ENCODE measurements around the gene ECM2. TPM values are rescaled to one million over a fixed set of nuclear protein-coding genes. Genes with fewer than 3 reads are reported as not detected.

Gene ECM2
- total and polyA plus RNA-seq, 2 experiments from 2014 or later = 4.0 to 20.8 TPM

DNA sequence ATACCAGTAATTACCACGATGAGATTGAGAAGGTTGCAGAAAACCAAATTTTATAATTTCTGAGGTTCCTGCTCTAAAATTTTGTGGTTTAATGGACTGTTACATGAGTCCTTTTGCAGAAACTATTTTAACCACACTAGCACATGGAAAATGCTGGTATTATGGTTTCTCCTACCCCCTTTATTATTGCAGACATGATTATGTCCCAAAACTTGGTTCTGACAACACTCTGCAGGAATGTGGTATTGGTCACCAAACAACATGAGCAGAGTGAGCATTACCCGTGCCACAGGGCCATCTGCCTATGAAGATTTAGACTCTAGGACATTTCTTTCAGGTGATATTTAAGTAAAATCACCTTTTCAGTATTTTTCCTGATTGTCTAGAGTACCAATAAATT is 2.8 kb upstream of the ECM2 start:
- no peaks in the 10 kb centered on the region for H4K20me1 ChIP-seq (ENCODE audit: insufficient read depth, poor library complexity, severe bottlenecking)
- no peak overlapping the region for H3K27ac ChIP-seq
- WGBS (ENCODE audit: low lambda C conversion rate, missing lambda C conversion rate) = 82% methylated on average over 2 of the region's 2 CpGs
- no peak overlapping the region for H3K4me2 ChIP-seq
- no peaks in the 10 kb centered on the region for H3K9me3 ChIP-seq (ENCODE audit: low read depth)
- no peaks in the 10 kb centered on the region for H3K9me2 ChIP-seq (replicated peaks; ENCODE audit: insufficient read depth)
- H3K79me2 ChIP-seq = no peaks in the 10 kb centered on the region
- DNase-seq (ENCODE audit: low spot score) = no peak
- no peak overlapping the region for H2AFZ ChIP-seq
- no peaks in the 10 kb centered on the region for H3K36me3 ChIP-seq (replicated peaks; ENCODE audit: insufficient read depth, low read depth)
- no peak overlapping the region for H3K4me3 ChIP-seq
- no peaks in the 10 kb centered on the region for H3K4me1 ChIP-seq (ENCODE audit: insufficient read depth)
- no peak for TF ChIP-seq EZH2 (IDR thresholded peaks at IDR 0.05; ENCODE audit: borderline replicate concordance)
- TF ChIP-seq, protein P1, sequence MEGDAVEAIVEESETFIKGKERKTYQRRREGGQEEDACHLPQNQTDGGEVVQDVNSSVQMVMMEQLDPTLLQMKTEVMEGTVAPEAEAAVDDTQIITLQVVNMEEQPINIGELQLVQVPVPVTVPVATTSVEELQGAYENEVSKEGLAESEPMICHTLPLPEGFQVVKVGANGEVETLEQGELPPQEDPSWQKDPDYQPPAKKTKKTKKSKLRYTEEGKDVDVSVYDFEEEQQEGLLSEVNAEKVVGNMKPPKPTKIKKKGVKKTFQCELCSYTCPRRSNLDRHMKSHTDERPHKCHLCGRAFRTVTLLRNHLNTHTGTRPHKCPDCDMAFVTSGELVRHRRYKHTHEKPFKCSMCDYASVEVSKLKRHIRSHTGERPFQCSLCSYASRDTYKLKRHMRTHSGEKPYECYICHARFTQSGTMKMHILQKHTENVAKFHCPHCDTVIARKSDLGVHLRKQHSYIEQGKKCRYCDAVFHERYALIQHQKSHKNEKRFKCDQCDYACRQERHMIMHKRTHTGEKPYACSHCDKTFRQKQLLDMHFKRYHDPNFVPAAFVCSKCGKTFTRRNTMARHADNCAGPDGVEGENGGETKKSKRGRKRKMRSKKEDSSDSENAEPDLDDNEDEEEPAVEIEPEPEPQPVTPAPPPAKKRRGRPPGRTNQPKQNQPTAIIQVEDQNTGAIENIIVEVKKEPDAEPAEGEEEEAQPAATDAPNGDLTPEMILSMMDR (IDR thresholded peaks at IDR 0.05; ENCODE audit: poor library complexity) = no peak
- TF ChIP-seq EZH2phosphoT487 (IDR thresholded peaks at IDR 0.05; ENCODE audit: low read depth, severe bottlenecking, unreplicated experiment) = no peak
- no peaks in the 10 kb centered on the region for H3K27me3 ChIP-seq

GRCh38 chr9:92534674-92535073 is 1.1 kb downstream of the ECM2 start:
- DNase-seq (ENCODE audit: low spot score) = no peak
- TF ChIP-seq, protein P1 (IDR thresholded peaks at IDR 0.05; ENCODE audit: poor library complexity) = no peak
- Histone ChIP-seq H4K20me1 (ENCODE audit: insufficient read depth, poor library complexity, severe bottlenecking) (no peaks in the 10 kb centered on the region), H3K36me3 (replicated peaks; ENCODE audit: insufficient read depth, low read depth) (no peaks in the 10 kb centered on the region), H2AFZ (peak overlapping the region; percentile 20), H3K4me3 (no peak overlapping the region), H3K79me2 (no peaks in the 10 kb centered on the region), H3K4me1 (ENCODE audit: insufficient read depth) (no peaks in the 10 kb centered on the region), H3K27me3 (no peaks in the 10 kb centered on the region), H3K4me2 (peak overlapping the region; percentile 67), H3K9me2 (replicated peaks; ENCODE audit: insufficient read depth) (no peaks in the 10 kb centered on the region), H3K27ac (peak overlapping the region; percentile 33), H3K9me3 (ENCODE audit: low read depth) (no peaks in the 10 kb centered on the region)
- 38% methylated on average over 1 of the region's 1 CpG for whole genome bisulfite sequencing (ENCODE audit: low lambda C conversion rate, missing lambda C conversion rate)

DNA sequence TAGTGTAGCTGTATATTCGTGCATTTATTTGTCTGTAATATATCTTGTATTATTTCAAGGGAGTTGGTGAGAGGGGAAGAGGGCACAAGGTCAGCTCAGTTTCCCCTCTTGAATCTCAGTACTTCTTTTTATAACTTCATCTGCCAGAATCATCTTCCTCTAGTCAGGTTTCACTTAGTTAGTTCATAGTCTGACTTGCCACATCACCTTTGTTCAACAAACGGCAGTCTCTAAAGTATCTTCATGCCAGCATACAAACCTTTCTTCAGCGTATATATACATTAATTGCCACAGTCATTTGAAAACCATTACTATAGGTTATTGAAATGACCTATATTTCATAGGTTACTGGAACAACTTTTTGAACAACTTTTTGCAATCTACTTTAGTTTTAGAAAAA is 1.6 kb downstream of the ECM2 start:
- no peaks in the 10 kb centered on the region for H3K4me1 ChIP-seq (ENCODE audit: insufficient read depth)
- H4K20me1 ChIP-seq (ENCODE audit: insufficient read depth, poor library complexity, severe bottlenecking) = no peaks in the 10 kb centered on the region
- no peaks in the 10 kb centered on the region for H3K27me3 ChIP-seq
- no peak overlapping the region for H3K4me3 ChIP-seq
- H3K79me2 ChIP-seq = no peaks in the 10 kb centered on the region
- H3K36me3 ChIP-seq (replicated peaks; ENCODE audit: insufficient read depth, low read depth) = no peaks in the 10 kb centered on the region
- 87% methylated on average over 3 of the region's 3 CpGs for WGBS (ENCODE audit: low lambda C conversion rate, missing lambda C conversion rate)
- DNase-seq (ENCODE audit: low spot score) = no peak
- no peaks in the 10 kb centered on the region for H3K9me2 ChIP-seq (replicated peaks; ENCODE audit: insufficient read depth)
- peak overlapping the region; percentile 20 for H2AFZ ChIP-seq
- no peaks in the 10 kb centered on the region for H3K9me3 ChIP-seq (ENCODE audit: low read depth)
- peak overlapping the region; percentile 33 for H3K27ac ChIP-seq
- TF ChIP-seq, protein P1 (IDR thresholded peaks at IDR 0.05; ENCODE audit: poor library complexity) = no peak
- TF ChIP-seq EZH2 (IDR thresholded peaks at IDR 0.05; ENCODE audit: borderline replicate concordance) (no peak), EZH2phosphoT487 (IDR thresholded peaks at IDR 0.05; ENCODE audit: low read depth, severe bottlenecking, unreplicated experiment) (no peak)
- H3K4me2 ChIP-seq = peak overlapping the region; percentile 67

GRCh38 chr9:92530893-92531292 is 4.9 kb downstream of the ECM2 start:
- no peak for DNase-seq (ENCODE audit: low spot score)
- Histone ChIP-seq H2AFZ (no peak overlapping the region), H3K36me3 (replicated peaks; ENCODE audit: insufficient read depth, low read depth) (no peaks in the 10 kb centered on the region), H3K9me3 (ENCODE audit: low read depth) (no peaks in the 10 kb centered on the region), H4K20me1 (ENCODE audit: insufficient read depth, poor library complexity, severe bottlenecking) (no peaks in the 10 kb centered on the region), H3K4me1 (ENCODE audit: insufficient read depth) (no peaks in the 10 kb centered on the region), H3K9me2 (replicated peaks; ENCODE audit: insufficient read depth) (no peaks in the 10 kb centered on the region), H3K4me3 (no peak overlapping the region), H3K27ac (no peak overlapping the region), H3K27me3 (no peaks in the 10 kb centered on the region), H3K79me2 (no peaks in the 10 kb centered on the region), H3K4me2 (no peak overlapping the region)
- TF ChIP-seq EZH2phosphoT487 (IDR thresholded peaks at IDR 0.05; ENCODE audit: low read depth, severe bottlenecking, unreplicated experiment) (no peak), EZH2 (IDR thresholded peaks at IDR 0.05; ENCODE audit: borderline replicate concordance) (no peak)
- TF ChIP-seq, protein P1 (IDR thresholded peaks at IDR 0.05; ENCODE audit: poor library complexity) = no peak
